ENCODE measurements around the gene CCDC177.

DNA sequence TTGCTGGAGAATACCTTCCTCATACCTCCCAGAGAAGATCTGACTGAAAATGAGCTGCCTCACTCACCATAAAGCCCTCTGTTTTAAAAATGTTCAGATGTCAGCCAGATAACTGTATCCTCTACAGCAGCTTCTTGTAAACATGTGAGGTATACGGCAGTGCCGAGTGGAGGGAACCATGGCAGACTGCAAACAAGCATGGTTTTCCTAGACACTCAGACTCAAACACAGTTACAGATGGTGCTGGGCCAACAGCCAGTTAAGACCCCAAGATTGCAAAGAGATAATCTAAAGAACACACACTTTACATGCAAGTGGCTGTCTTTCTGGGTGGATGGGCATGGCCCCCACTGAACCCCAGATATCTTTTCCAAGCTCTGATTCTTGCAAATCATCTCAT lies 16.6 kb upstream of the CCDC177 start:
- TF ChIP-seq, protein P1, sequence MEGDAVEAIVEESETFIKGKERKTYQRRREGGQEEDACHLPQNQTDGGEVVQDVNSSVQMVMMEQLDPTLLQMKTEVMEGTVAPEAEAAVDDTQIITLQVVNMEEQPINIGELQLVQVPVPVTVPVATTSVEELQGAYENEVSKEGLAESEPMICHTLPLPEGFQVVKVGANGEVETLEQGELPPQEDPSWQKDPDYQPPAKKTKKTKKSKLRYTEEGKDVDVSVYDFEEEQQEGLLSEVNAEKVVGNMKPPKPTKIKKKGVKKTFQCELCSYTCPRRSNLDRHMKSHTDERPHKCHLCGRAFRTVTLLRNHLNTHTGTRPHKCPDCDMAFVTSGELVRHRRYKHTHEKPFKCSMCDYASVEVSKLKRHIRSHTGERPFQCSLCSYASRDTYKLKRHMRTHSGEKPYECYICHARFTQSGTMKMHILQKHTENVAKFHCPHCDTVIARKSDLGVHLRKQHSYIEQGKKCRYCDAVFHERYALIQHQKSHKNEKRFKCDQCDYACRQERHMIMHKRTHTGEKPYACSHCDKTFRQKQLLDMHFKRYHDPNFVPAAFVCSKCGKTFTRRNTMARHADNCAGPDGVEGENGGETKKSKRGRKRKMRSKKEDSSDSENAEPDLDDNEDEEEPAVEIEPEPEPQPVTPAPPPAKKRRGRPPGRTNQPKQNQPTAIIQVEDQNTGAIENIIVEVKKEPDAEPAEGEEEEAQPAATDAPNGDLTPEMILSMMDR (tag by site-specific recombination; IDR thresholded peaks at IDR 0.05), result no peak
- TF ChIP-seq ZNF76 (tag by site-specific recombination; IDR thresholded peaks at IDR 0.05; ENCODE audit: borderline replicate concordance, low read depth) (no peak), RBAK (tag by site-specific recombination; IDR thresholded peaks at IDR 0.05) (no peak), ZNF184 (tag by site-specific recombination; IDR thresholded peaks at IDR 0.05) (no peak), ZNF660 (tag by site-specific recombination; IDR thresholded peaks at IDR 0.05) (no peak), ZNF776 (tag by site-specific recombination; IDR thresholded peaks at IDR 0.05; ENCODE audit: borderline replicate concordance) (no peak), TRIM28 (IDR thresholded peaks at IDR 0.05; ENCODE audit: borderline replicate concordance, low read length) (no peak), ZNF202 (tag by site-specific recombination; IDR thresholded peaks at IDR 0.05; ENCODE audit: borderline replicate concordance) (no peak), ZBTB1 (tag by site-specific recombination; IDR thresholded peaks at IDR 0.05) (no peak)
- TF ChIP-seq, protein P2, sequence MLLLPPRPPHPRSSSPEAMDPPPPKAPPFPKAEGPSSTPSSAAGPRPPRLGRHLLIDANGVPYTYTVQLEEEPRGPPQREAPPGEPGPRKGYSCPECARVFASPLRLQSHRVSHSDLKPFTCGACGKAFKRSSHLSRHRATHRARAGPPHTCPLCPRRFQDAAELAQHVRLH (tag by site-specific recombination; IDR thresholded peaks at IDR 0.05), result no peak
- TF ChIP-seq, protein P3, sequence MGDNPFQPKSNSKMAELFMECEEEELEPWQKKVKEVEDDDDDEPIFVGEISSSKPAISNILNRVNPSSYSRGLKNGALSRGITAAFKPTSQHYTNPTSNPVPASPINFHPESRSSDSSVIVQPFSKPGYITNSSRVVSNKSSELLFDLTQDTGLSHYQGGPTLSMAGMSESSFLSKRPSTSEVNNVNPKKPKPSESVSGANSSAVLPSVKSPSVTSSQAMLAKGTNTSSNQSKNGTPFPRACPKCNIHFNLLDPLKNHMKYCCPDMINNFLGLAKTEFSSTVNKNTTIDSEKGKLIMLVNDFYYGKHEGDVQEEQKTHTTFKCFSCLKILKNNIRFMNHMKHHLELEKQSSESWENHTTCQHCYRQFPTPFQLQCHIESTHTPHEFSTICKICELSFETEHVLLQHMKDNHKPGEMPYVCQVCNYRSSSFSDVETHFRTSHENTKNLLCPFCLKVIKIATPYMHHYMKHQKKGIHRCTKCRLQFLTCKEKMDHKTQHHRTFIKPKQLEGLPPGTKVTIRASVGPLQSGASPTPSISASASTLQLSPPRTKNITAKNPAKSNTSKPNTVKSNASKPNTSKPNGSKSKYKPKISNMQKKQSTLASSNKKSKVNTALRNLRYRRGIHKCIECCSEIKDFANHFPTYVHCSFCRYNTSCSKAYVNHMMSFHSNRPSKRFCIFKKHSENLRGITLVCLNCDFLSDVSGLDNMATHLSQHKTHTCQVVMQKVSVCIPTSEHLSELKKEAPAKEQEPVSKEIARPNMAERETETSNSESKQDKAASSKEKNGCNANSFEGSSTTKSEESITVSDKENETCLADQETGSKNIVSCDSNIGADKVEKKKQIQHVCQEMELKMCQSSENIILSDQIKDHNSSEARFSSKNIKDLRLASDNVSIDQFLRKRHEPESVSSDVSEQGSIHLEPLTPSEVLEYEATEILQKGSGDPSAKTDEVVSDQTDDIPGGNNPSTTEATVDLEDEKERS (tag by site-specific recombination; IDR thresholded peaks at IDR 0.05), result no peak
- TF ChIP-seq, protein P4, sequence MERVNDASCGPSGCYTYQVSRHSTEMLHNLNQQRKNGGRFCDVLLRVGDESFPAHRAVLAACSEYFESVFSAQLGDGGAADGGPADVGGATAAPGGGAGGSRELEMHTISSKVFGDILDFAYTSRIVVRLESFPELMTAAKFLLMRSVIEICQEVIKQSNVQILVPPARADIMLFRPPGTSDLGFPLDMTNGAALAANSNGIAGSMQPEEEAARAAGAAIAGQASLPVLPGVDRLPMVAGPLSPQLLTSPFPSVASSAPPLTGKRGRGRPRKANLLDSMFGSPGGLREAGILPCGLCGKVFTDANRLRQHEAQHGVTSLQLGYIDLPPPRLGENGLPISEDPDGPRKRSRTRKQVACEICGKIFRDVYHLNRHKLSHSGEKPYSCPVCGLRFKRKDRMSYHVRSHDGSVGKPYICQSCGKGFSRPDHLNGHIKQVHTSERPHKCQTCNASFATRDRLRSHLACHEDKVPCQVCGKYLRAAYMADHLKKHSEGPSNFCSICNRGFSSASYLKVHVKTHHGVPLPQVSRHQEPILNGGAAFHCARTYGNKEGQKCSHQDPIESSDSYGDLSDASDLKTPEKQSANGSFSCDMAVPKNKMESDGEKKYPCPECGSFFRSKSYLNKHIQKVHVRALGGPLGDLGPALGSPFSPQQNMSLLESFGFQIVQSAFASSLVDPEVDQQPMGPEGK (tag by site-specific recombination; IDR thresholded peaks at IDR 0.05), result no peak
- TF ChIP-seq, protein P5, sequence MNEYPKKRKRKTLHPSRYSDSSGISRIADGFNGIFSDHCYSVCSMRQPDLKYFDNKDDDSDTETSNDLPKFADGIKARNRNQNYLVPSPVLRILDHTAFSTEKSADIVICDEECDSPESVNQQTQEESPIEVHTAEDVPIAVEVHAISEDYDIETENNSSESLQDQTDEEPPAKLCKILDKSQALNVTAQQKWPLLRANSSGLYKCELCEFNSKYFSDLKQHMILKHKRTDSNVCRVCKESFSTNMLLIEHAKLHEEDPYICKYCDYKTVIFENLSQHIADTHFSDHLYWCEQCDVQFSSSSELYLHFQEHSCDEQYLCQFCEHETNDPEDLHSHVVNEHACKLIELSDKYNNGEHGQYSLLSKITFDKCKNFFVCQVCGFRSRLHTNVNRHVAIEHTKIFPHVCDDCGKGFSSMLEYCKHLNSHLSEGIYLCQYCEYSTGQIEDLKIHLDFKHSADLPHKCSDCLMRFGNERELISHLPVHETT (tag by site-specific recombination; IDR thresholded peaks at IDR 0.05), result no peak

All from HEK293 (cell line).